Measurements from ENCODE around the gene LILRB3. TPM values are rescaled to one million over a fixed set of nuclear protein-coding genes. Genes with fewer than 3 reads are reported as not detected.
"Not testable (repeated sequence)": the region's sequence is repeated elsewhere in the genome, so short reads cannot be mapped to it uniquely, and the experiment has no call there.

LILRB3 gene
- total and polyA plus RNA-seq, 2 donors from 2014 or later = 1.4 to 10.0 TPM

- Histone ChIP-seq H3K4me1 (ENCODE audit: control insufficient read depth in 2 of 3, insufficient read depth in 2 of 3, low read depth in 1 of 3, low read length in 3 of 3) (no peaks in the 10 kb centered on the region), H3K9ac (ENCODE audit: low read length in 3 of 3) (no peak overlapping the region), H3K27me3 (ENCODE audit: control insufficient read depth, insufficient read depth, low read length) (no peaks in the 10 kb centered on the region), H3K4me3 (ENCODE audit: low read length in 3 of 3) (no peak overlapping the region), H3K9me3 (ENCODE audit: control insufficient read depth in 2 of 3, insufficient read depth in 1 of 3, low read length in 3 of 3) (no peaks in the 10 kb centered on the region), H3K27ac (ENCODE audit: low read depth in 2 of 2, low read length in 2 of 2) (no peak overlapping the region), H3K36me3 (ENCODE audit: control insufficient read depth in 2 of 3, insufficient read depth in 3 of 3, low read length in 3 of 3) (no peaks in the 10 kb centered on the region)
- FAIRE-seq (no peak), DNase-seq (peak in 2 of 5 donors; percentile 14 to 44)
- intact Hi-C loops (cut with DNase I) = no loop called here
- no peak for TF ChIP-seq CTCF (IDR thresholded peaks at IDR 0.05; ENCODE audit: borderline replicate concordance, extremely low read depth, insufficient read depth)
These were observed 25.3 kb upstream of the LILRB3 start for GRCh38 chr19:54248016-54248601.

- TF ChIP-seq CTCF (IDR thresholded peaks at IDR 0.05; ENCODE audit: borderline replicate concordance, extremely low read depth, insufficient read depth) = no peak
- no peaks in the 10 kb centered on the region for H3K9me3 ChIP-seq (ENCODE audit: control insufficient read depth in 2 of 3, insufficient read depth in 1 of 3, low read length in 3 of 3)
- intact Hi-C loops (cut with DNase I) = no loop called here
- no peaks in the 10 kb centered on the region for H3K4me1 ChIP-seq (ENCODE audit: control insufficient read depth in 2 of 3, insufficient read depth in 2 of 3, low read depth in 1 of 3, low read length in 3 of 3)
- no peaks in the 10 kb centered on the region for H3K27me3 ChIP-seq (ENCODE audit: control insufficient read depth, insufficient read depth, low read length)
- FAIRE-seq (no peak), DNase-seq (no peak)
- no peak overlapping the region for H3K4me3 ChIP-seq (ENCODE audit: low read length in 3 of 3)
- no peak overlapping the region for H3K27ac ChIP-seq (ENCODE audit: low read depth in 2 of 2, low read length in 2 of 2)
- no peak overlapping the region for H3K9ac ChIP-seq (ENCODE audit: low read length in 3 of 3)
- no peaks in the 10 kb centered on the region for H3K36me3 ChIP-seq (ENCODE audit: control insufficient read depth in 2 of 3, insufficient read depth in 3 of 3, low read length in 3 of 3)
These were observed 24.5 kb upstream of the LILRB3 start for GRCh38 chr19:54247106-54247930.

GRCh38 chr19:54245936-54246335 lies 23.1 kb upstream of the LILRB3 start:
- Histone ChIP-seq H3K27me3 (ENCODE audit: control insufficient read depth, insufficient read depth, low read length) (no peaks in the 10 kb centered on the region), H3K9me3 (ENCODE audit: control insufficient read depth in 2 of 3, insufficient read depth in 1 of 3, low read length in 3 of 3) (no peaks in the 10 kb centered on the region), H3K27ac (ENCODE audit: low read depth in 2 of 2, low read length in 2 of 2) (no peak overlapping the region), H3K36me3 (ENCODE audit: control insufficient read depth in 2 of 3, insufficient read depth in 3 of 3, low read length in 3 of 3) (no peaks in the 10 kb centered on the region), H3K4me1 (ENCODE audit: control insufficient read depth in 2 of 3, insufficient read depth in 2 of 3, low read depth in 1 of 3, low read length in 3 of 3) (no peaks in the 10 kb centered on the region), H3K4me3 (ENCODE audit: low read length in 3 of 3) (no peak overlapping the region), H3K9ac (ENCODE audit: low read length in 3 of 3) (no peak overlapping the region)
- no peak for DNase-seq
- TF ChIP-seq CTCF (IDR thresholded peaks at IDR 0.05; ENCODE audit: borderline replicate concordance, extremely low read depth, insufficient read depth) = no peak
- intact Hi-C loops (cut with DNase I) = no loop called here
- FAIRE-seq = no peak

GRCh38 chr19:54243809-54244208 lies 21.0 kb upstream of the LILRB3 start:
- H3K9me3 ChIP-seq (ENCODE audit: control insufficient read depth in 2 of 3, insufficient read depth in 1 of 3, low read length in 3 of 3); H3K27ac ChIP-seq (ENCODE audit: low read depth in 2 of 2, low read length in 2 of 2); H3K36me3 ChIP-seq (ENCODE audit: control insufficient read depth in 2 of 3, insufficient read depth in 3 of 3, low read length in 3 of 3); H3K27me3 ChIP-seq (ENCODE audit: control insufficient read depth, insufficient read depth, low read length); H3K4me1 ChIP-seq (ENCODE audit: control insufficient read depth in 2 of 3, insufficient read depth in 2 of 3, low read depth in 1 of 3, low read length in 3 of 3); FAIRE-seq; H3K4me3 ChIP-seq (ENCODE audit: low read length in 3 of 3); intact Hi-C loops (cut with DNase I); H3K9ac ChIP-seq (ENCODE audit: low read length in 3 of 3): not testable (repeated sequence)
- peak in 1 of 5 donors; percentile 1 for DNase-seq

GRCh38 chr19:54242646-54243045 lies 19.8 kb upstream of the LILRB3 start, which contains the start of gene LILRA6:
Gene LILRA6, minus strand, starts transcription at chr19:54242790.
- H3K4me1 ChIP-seq (ENCODE audit: control insufficient read depth in 2 of 3, insufficient read depth in 2 of 3, low read depth in 1 of 3, low read length in 3 of 3); H3K9me3 ChIP-seq (ENCODE audit: control insufficient read depth in 2 of 3, insufficient read depth in 1 of 3, low read length in 3 of 3); intact Hi-C loops (cut with DNase I); H3K4me3 ChIP-seq (ENCODE audit: low read length in 3 of 3); H3K36me3 ChIP-seq (ENCODE audit: control insufficient read depth in 2 of 3, insufficient read depth in 3 of 3, low read length in 3 of 3); H3K9ac ChIP-seq (ENCODE audit: low read length in 3 of 3); FAIRE-seq; H3K27ac ChIP-seq (ENCODE audit: low read depth in 2 of 2, low read length in 2 of 2); H3K27me3 ChIP-seq (ENCODE audit: control insufficient read depth, insufficient read depth, low read length): not testable (repeated sequence)
- DNase-seq = peak in 1 of 5 donors; percentile 18

- H3K36me3 ChIP-seq (ENCODE audit: control insufficient read depth in 2 of 3, insufficient read depth in 3 of 3, low read length in 3 of 3); DNase-seq; intact Hi-C loops (cut with DNase I); H3K4me1 ChIP-seq (ENCODE audit: control insufficient read depth in 2 of 3, insufficient read depth in 2 of 3, low read depth in 1 of 3, low read length in 3 of 3); H3K9me3 ChIP-seq (ENCODE audit: control insufficient read depth in 2 of 3, insufficient read depth in 1 of 3, low read length in 3 of 3); H3K4me3 ChIP-seq (ENCODE audit: low read length in 3 of 3); H3K9ac ChIP-seq (ENCODE audit: low read length in 3 of 3); FAIRE-seq; H3K27me3 ChIP-seq (ENCODE audit: control insufficient read depth, insufficient read depth, low read length); H3K27ac ChIP-seq (ENCODE audit: low read depth in 2 of 2, low read length in 2 of 2): not testable (repeated sequence)
These were observed 19.4 kb upstream of the LILRB3 start for GRCh38 chr19:54242234-54242633.

Measured in kidney (tissue), 14 donors.